ENCODE data around the gene NUP205. TPM values are rescaled to one million over a fixed set of nuclear protein-coding genes. Genes with fewer than 3 reads are reported as not detected.

NUP205 gene
- total RNA-seq, 6 experiments from 2014 or later: 32.3 to 54.7 (median 49.9) TPM

- no peaks in the 10 kb centered on the region for H3K36me3 Mint-ChIP-seq (ENCODE audit: low read depth)
- H3K27ac Mint-ChIP-seq: no peak overlapping the region
- H3K9me3 Mint-ChIP-seq: no peaks in the 10 kb centered on the region
- no peak for TF ChIP-seq CTCF (IDR thresholded peaks at IDR 0.05)
- H3K4me3 Mint-ChIP-seq: no peak overlapping the region
- peaks cover 6% of the 10 kb centered on the region for H3K4me1 Mint-ChIP-seq (ENCODE audit: low read depth)
- DNase-seq: no peak
- peaks cover 7% of the 10 kb centered on the region for H3K27me3 Mint-ChIP-seq (ENCODE audit: insufficient read depth)
These were observed 5.6 kb upstream of the NUP205 start for GRCh38 chr7:135552148-135552547.

DNA sequence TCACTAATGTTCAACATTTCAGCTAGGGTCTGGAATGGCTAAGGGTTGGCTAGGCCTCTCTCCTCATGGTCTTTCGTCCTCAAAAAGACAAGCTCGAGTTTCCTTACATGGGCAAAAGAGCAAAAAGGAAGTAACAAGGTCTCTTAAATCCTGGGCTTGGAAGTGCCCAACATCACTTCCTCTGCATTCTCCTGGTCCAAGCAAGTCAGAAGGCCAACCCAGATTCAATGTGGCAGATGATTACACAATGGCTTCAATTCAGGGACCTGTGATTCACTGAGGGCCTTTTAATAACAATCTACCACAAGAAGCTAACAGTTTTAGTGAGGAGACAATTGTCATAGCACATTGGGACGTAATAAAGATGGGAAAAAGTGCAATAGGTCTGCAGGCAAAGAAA lies 4.4 kb upstream of the NUP205 start:
- H3K36me3 Mint-ChIP-seq (ENCODE audit: low read depth): no peaks in the 10 kb centered on the region
- H3K4me3 Mint-ChIP-seq: no peak overlapping the region
- H3K27ac Mint-ChIP-seq: no peak overlapping the region
- peaks cover 4% of the 10 kb centered on the region for H3K27me3 Mint-ChIP-seq (ENCODE audit: insufficient read depth)
- TF ChIP-seq CTCF (IDR thresholded peaks at IDR 0.05): no peak
- peaks cover 6% of the 10 kb centered on the region for H3K4me1 Mint-ChIP-seq (ENCODE audit: low read depth)
- no peak for DNase-seq
- no peaks in the 10 kb centered on the region for H3K9me3 Mint-ChIP-seq

DNA sequence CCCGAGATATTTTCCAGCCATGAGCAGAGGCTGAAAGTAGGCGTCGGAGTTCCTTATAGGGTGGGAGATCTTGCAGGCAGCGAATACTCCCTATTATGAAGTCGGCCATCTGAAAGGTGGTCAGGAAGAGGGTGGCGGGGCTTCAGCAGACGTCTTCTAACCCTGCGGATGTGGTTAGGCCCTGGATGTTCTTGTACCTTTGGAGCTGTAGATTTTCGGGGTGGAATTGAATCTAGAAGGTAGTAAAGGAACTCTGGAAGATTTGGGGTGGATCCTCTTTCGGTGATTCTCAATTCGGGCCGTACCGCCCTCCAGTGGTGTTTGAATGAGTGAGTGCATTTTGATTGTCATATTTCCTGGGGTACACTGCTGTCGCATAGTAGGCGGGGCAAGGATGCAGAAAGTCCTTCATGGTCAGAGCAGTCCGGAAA lies 635 bp downstream of the NUP205 start:
- Mint-ChIP-seq H3K4me3 (no peak overlapping the region), H3K36me3 (ENCODE audit: low read depth) (no peaks in the 10 kb centered on the region), H3K27ac (no peak overlapping the region), H3K27me3 (ENCODE audit: insufficient read depth) (no peaks in the 10 kb centered on the region; the same call in 1 of the 2 replicates), H3K4me1 (ENCODE audit: low read depth) (peaks cover 13% of the 10 kb centered on the region), H3K9me3 (no peaks in the 10 kb centered on the region)
- DNase-seq: peak; percentile 55
- peak; percentile 78 for TF ChIP-seq CTCF (IDR thresholded peaks at IDR 0.05)

DNA sequence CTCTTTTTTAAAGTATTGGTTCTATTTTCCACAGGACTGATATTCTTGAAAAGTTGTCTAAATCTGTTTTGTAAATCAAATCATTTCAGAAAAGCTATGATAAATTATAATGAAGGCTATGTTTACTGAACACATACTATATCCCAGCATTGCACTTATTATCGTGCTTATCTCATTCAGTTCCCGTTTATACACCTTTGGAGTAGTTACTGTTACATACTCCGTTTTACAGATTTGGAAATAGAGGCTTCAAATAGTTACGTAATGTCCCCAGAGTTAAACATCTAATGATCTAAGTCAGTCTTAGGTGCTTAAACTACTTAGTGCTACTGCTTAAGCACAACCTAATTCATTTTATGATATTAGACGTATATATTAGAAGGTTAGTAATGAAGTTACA lies 1.2 kb downstream of the NUP205 start:
- Mint-ChIP-seq H3K9me3 (no peaks in the 10 kb centered on the region), H3K4me1 (ENCODE audit: low read depth) (peaks cover 8% of the 10 kb centered on the region; the same call in 1 of the 2 replicates), H3K27me3 (ENCODE audit: insufficient read depth) (no peaks in the 10 kb centered on the region; the same call in 1 of the 2 replicates), H3K36me3 (ENCODE audit: low read depth) (no peaks in the 10 kb centered on the region), H3K4me3 (no peak overlapping the region), H3K27ac (no peak overlapping the region)
- TF ChIP-seq CTCF (IDR thresholded peaks at IDR 0.05): no peak
- no peak for DNase-seq

DNA sequence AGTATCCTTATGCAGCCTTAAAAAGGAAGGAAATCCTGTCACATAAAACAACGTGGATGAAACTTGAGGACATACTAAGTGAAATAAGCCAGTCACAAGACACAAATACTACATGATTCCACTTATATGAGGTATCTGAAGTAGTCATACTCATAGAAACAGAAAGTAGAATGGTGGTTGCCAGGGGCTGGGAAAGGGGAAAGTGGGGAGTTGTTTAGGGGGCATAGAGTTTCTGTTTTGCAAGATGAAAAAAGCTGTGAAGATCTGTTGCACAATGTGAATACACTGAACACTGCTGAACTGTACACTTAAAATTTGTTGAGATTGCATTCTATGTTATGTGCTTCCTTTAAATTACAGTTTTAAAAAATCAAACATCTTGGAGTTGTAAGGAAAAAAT lies 2.9 kb downstream of the NUP205 start:
- Mint-ChIP-seq H3K27ac (no peak overlapping the region), H3K4me1 (ENCODE audit: low read depth) (peaks cover 8% of the 10 kb centered on the region; the same call in 1 of the 2 replicates), H3K9me3 (no peaks in the 10 kb centered on the region), H3K4me3 (no peak overlapping the region), H3K27me3 (ENCODE audit: insufficient read depth) (no peaks in the 10 kb centered on the region), H3K36me3 (ENCODE audit: low read depth) (no peaks in the 10 kb centered on the region)
- TF ChIP-seq CTCF (IDR thresholded peaks at IDR 0.05): no peak
- no peak for DNase-seq

DNA sequence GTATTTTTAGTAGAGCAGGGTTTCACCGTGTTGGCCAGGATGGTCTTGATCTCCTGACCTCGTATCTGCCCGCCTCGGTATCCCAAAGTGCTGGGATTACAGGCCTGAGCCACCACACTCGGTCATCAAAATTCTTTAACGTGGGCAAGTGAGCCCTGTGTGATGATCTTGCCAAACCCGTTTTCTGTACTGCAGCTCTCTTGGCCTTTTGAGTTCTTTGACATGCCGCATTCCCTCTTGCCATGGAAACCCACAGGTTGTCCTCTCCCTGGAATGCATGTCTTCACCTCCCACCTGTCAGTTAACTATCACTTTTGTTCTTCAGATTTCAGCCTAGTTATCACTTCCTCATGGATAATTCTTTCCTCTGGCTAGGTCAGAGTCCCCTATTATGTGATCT lies 5.0 kb downstream of the NUP205 start:
- Mint-ChIP-seq H3K9me3 (no peaks in the 10 kb centered on the region), H3K27me3 (ENCODE audit: insufficient read depth) (no peaks in the 10 kb centered on the region), H3K27ac (no peak overlapping the region), H3K4me1 (ENCODE audit: low read depth) (peaks cover 8% of the 10 kb centered on the region; the same call in 1 of the 2 replicates), H3K4me3 (no peak overlapping the region), H3K36me3 (ENCODE audit: low read depth) (peaks cover 6% of the 10 kb centered on the region; the same call in 1 of the 2 replicates)
- no peak for TF ChIP-seq CTCF (IDR thresholded peaks at IDR 0.05)
- no peak for DNase-seq
